CD4-positive, alpha-beta T cell treated with Interleukin-12 subunit alpha and Interleukin-12 subunit beta, for 1 hour (primary cell): Measurements from ENCODE around the gene ABL2.

Experiments used
- DNase-seq: peaks from one replicate; pipeline ENCODE4 v3.0.0-alpha.2; 2020

The ABL2 gene

DNA sequence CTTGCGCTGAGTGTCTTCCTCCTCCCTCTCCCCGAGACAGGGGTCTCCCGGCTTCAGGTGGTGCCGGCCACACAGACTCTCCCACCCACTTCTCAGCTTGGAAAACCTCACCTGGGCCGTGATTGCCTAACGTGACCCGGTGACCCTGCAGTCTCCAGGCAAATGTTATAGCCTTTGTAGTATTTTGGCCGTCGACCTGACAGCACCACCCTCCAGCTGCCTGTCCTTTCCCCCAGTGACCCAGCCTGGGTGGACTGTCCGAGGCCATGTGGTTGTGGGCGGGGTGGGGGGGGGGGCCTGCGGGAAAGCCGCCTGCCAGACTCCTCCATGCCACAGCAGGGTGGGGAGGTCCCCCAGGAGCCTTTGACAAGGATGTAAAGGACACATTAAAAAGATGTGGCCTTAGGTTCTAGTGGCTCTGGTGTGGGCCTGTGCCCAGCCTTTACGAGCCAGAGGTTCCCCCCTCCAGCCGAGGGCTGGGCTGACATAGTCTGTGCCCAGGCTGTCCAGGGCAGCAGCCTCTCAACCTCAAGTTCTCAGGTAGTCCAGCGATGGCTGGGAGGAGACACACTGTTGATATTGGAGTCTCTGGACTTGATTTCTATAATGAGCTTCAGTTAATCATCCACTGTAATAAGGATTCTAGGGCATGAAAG is 139.5 kb downstream of the ABL2 start:
- DNase-seq = no peak

DNA sequence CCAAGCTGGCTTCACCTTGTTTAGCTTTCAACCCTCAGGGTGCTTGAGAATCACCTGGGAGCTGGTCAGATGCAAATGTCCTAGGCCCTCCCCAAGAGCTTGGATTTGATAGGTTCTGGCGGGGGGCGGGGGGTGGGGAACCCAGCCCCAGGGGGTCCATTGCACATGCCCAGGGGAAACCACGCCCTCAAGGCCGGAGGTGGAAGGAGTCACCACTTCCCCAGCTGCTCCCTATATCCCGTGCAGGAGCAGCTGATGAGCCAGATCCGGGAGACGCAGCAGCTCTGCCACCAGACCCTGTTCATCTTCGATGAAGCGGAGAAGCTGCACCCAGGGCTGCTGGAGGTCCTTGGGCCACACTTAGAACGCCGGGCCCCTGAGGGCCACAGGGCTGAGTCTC is 141.8 kb downstream of the ABL2 start:
- no peak for DNase-seq

DNA sequence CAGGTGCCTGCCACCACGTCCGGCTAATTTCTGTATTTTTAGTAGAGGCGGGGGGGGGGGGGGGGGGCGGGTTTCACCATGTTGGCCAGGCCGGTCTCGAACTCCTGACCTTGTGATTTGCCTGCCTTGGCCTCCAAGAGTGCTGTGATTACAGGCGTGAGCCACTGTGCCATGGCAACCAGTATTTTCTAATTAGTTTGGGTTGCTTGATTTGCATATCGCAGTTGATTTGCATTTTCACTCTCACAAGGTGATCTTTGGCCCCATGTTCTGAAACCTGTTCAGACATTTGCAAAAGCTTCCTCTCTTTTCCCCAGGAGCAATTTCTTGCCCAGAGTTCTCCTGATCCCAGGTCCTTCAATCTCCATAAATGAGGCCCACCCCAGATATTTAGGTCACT is 145.9 kb downstream of the ABL2 start:
- DNase-seq = peak; percentile 17

DNA sequence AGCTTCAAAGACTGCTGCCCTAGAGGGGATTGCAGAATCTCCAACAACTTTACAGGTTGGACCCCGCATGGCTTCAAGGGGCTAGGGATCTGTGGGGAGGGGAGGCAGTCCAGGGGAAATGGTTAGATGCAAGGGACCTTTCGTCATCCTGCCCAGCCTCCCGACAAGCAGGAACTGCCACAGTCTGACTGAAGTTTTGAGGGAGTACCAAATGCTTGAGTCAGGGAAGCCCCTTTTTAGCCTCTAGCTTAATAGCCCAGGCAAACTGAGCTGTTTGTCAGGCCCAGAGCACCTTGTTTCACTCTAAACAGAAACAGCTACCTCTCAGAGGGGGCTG is 146.5 kb downstream of the ABL2 start:
- peak; percentile 31 for DNase-seq

DNA sequence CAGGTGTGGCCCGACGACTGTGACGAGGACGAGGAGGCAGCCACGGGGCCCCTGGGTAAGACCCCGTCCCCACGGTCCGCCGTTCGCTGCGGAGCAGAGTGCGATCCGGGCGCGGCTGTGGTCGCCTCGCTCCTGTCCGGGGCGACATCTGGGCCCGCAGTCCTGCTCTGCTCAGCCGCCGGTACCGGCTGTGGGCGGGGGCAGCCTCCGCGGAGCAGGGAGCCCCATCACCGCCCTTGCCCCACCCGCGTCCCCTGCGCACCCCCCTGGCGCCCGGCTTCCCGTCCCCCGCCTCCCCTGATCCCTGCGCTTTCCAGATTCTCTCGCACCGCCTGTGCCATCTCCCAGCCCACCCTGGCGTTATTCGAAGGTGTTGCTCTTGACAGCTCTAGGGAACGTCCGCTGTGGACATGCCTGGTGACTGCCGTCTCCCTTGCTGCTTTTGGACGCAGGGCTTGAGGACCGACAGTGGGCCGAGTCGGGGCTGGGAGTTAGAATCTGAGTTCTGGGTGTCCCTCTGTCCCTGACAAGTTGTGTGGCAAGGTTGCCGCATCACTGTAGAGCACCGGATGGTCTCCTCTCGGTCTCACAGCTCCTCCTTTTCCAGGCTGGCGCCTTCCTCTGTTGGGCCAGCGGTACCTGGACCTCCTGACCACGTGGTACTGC is 147.0 kb downstream of the ABL2 start:
- peak; percentile 29 for DNase-seq

DNA sequence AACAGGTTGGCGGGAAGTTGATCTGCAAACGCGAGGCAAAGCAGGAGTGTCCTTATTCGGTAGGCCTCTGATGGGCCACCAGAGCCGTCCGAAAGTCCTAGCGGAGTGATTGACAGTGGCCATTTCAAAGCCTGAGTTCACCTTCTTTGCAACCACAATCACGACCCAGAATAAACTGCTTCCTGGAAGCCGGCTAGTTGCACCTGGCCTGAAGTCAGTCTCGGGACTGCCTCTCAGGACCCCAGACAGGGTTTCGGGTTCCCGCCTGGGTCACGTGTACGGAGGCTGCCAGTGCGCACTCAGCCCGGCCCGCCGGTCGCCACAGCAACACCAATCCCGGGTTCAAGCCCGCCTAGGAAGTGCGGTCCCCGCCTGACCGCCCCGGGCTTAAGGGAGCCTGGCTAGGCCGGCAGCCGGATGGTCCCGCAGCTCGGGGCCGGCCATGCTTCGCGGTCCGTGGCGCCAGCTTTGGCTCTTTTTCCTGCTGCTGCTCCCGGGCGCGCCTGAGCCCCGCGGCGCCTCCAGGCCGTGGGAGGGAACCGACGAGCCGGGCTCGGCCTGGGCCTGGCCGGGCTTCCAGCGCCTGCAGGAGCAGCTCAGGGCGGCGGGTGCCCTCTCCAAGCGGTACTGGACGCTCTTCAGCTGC is 147.7 kb downstream of the ABL2 start, which contains the start of gene TOR3A:
TSS of gene TOR3A (plus strand) at position 384 of the 646 bp plus-strand sequence. CDS start at position 443, 59 bp downstream.
- peak; percentile 82 for DNase-seq

DNA sequence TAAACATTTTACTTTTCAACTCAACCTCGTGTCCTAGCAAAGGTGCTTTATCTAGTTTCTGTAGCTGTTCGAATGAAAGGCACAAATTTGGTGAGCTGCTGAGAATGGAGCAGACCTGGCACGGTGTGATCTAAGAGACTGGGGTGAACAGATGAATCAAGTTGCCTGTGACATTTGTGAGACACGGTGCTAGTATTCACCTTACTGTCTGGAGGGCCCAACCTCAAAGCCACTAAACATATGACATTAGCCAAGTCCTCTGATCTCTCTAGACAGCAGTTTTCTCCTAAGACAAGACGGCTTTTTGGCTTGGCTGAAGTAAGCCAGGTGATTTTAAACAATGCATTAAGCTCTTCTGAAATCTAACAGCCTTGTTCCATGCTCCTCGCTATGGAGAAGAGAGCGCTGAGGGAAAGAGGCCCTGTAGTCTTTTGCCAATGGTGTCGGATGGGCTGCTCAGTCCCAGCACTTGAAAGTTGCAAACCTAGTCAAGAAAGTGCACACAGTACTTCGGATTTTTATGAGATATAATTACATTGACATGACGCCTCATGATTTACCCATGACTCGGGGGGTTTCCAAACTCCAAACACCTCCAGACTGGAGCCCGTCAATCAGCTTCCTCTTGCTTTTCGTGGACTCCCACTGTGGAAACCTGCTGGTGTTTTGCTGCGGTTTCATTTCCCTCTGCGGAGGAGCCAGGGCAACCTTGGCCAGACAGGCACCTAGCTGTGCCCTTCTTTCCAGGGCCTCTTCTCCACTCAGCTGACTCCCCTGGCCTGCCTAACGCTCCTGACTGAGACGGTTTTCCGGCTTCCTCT is 148.4 kb downstream of the ABL2 start:
- peak; percentile 53 for DNase-seq

DNA sequence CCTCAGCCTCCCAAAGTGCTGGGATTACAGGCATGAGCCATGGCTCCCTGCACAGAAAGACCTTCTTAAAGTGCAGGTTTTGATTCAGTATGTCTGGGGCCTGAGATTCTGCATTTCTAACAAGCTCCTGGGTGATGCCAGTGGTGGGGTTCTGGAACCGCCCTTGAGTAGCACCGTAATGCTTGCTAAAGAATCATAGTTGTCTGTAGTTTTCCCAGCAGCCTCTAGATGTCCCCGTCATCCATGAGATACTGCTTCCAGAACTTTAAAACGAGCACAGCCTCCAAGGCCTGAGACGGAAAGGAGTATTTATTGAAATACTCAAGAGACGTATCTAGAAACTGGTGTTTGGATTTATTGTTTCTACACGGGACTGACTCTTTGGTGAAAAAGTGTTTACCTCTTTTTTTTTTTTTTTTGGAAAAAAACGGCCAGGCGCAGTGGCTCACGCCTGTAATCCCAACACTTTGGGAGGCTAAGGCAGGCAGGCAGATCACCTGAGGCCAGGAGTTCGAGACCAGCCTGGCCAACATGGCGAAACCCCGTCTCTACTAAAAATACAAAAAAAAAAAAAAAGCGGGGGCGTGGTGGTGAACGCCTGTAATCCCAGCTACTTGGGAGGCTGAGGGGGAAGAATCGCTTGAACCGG is 150.2 kb downstream of the ABL2 start:
- DNase-seq = peak; percentile 77

DNA sequence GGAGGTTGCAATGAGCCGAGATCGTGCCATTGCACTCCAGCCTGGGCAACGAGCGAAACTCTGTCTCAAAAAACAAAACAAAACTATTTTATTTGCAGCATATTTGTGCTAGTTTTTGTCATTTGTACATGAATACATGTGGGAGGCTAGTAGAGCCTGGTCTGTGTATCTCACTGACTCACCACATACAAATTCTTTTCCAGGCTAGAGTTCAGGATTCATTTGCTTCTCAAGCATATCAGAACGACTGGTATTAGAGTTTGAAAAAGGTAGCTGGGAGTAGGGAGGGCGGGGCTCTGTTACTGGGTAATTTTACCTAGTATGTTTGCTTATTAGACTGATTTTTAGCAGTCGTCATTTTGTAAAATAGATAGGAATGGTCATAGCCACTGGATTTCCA is 152.1 kb downstream of the ABL2 start:
- DNase-seq = no peak

DNA sequence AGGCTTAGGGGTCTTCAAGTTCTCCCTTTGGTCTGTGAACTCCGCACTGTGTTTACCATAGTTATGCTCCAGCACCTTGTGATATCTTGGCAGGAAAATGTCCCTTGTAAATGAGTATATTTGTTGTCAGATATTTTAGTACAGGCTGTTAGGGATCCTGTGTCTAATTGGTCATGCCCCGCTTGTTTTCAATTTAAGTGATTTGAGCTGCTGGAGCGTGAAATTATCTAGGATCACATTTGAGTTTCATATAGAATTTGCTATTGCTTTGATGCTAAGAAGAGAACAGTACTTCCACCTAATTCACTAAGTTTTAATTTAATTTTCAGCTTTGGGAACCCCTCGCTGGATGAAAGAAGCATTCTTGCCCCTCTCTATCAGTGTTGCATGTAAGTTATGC is 163.0 kb downstream of the ABL2 start:
- DNase-seq = no peak

DNA sequence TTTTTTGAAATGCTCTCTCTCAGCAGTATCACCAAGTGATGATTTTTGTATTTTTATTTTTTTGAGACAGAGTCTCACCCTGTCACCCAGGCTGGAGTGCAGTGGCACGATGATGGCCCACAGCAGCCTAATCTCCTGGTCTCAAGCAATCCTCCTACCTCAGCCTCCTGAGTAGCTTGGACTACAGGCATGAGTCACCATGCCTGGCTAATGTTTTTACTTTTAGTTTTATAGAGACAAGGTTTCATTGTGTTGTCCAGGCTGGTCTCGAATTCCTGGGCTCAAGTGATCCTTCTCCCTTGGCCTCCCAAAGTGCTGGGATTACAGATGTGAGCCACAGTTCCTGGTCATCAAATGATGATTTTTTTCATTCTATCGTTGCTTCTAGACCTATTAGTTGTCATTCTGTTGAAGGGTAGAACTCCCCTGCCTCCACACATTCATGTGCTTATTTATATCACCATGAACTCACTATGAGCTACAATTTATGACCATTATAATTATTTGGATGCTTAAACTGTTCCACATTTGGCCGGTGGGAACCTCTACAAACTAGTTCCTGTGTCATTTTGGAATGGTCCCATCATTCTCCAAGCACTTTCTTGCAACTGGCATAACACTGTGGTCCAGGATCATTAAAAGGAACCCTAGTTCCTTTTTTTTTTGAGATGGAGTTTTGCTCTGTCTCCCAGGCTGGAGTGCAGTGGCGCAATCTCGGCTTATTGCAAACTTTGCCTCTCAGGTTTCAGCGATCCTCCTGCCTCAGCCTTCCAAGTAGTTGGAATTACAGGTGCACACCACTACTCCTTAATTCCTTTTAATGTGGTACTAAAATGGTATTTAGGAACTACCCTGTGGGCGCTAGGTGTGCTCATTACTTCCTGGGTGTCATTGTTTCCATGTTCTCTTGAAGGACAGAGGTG is 167.9 kb downstream of the ABL2 start:
- DNase-seq = no peak

DNA sequence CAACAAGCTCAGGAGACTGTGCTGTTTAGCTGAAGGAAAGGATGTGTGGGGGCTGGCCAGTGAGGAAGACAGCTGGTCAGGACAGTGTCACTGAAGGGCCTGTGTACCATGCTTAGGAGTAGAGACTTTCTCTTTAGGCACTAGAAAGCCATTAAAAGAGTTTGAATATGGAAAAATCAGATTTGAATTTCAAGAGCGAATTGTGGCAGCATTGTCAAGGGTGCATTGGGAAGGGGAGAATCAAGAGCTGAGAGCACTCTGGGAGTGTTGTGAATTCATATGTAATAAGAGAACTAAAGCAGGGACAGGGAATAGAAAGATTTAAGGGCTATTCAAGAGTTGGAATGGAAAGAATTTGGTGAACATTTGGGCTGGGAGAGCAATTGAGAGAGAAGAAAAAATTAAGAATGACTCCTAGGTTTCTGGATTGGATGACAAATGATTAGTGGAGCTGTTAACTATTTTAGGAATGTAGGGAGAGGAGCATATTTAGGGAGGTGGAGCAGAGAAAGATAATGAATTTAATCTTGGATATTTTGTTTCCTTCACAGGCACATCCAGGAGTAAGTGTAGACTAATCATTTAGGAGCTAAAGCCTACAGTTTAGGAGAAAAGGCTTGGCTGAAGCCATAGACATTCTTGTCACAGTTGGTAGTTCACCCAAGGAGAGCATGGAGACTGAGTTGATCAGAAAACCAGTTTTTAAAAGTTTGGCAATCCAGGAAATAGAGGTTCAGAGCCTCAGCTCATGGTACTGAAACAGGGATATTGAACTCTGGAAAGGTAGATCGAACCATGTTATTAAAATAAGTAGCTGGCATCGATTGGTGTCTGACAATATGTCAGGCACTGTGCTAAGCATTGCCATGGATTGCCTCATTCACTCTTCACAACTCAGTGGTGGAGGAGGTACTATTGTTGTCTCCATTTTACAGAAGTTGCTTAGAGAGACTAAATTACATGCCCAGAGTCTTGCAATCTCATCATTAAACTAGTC is 170.7 kb downstream of the ABL2 start:
- no peak for DNase-seq

DNA sequence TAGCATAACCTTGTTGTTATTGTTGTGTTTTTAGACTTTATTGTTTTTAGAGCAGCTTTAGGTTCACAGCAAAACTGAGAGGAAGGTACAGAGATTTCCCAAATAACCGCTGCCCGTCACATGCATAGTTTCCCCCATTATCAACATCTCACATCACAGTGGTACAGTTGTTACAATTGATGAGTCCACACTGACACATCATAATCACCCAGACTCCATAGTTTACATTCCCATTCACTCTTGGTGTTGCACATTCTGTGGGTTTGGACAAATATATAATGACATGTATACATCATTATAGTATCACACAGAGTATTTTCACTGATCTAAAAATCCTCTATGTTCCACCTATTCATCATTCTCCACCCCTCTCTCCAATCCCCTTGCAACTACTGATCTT is 173.5 kb downstream of the ABL2 start:
- DNase-seq = no peak

DNA sequence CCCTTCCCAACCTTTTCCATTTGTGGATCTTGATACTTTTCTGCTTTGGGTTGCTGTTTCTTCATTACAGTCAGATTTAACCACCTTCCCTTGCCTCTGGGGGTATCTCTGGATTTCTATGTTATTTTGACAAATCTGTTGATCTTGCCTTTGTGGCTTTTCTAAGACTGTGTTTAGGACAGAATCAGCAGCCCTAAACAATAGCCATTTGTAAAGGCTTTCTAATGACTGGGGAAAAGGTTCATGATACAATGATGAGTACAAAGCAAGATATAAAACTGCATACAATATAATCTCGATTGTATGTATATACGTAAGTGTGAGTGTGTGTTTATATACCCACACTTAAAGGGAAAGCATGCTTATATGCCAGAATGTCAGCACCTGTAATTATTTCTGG is 176.0 kb downstream of the ABL2 start:
- no peak for DNase-seq

DNA sequence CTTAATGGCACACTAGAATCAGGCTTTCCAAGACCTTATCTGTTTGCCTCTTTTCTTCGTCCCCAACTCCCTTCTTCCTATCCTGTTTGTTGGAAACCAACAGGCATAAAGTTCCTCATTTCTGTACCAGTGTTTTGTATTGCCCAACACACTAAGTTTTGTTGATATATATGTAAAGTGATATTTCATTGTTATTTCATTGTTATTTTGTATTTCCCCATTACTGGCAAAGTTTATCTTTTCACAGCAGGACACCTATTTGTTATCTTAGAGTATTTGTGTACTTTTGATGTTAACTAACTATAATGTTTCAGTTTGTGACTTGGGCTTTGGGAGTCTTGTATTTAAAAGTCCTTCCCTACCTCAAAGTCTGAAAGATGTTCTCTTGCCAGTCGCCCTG is 176.7 kb downstream of the ABL2 start:
- no peak for DNase-seq
